ENCODE data around the gene ARMC6. TPM values are rescaled to one million over a fixed set of nuclear protein-coding genes. Genes with fewer than 3 reads are reported as not detected.

Gene ARMC6
- total RNA-seq, 4 donors from 2014 or later: 12.0 to 32.3 (median 15.6) TPM

DNA sequence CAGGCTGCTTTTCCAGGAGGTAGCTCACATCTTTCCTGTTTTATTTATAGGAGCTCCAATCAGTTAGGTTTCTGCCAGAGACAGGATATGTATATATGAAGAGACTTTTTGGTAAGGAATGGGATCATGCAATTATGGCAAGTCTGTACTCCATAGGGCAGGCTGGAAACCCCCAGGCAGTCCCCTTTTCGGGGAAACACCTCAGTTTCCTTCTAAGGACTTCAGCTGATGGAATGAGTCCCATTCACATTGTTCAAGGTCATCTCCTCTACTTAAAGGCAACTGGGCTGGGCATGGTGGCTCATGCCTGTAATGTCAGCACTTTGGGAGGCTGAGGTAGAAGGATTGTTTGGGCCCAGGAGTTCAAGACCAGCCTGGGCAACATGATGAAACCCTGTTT, 19.5 kb downstream of the ARMC6 start:
- Histone ChIP-seq H3K36me3 (no peaks in the 10 kb centered on the region), H3K4me3 (no peak overlapping the region), H3K9me3 (no peaks in the 10 kb centered on the region), H3K27ac (no peak overlapping the region), H3K4me1 (no peaks in the 10 kb centered on the region), H3K27me3 (no peaks in the 10 kb centered on the region)
- TF ChIP-seq POLR2A (IDR thresholded peaks at IDR 0.05): no peak
- TF ChIP-seq, protein P1, sequence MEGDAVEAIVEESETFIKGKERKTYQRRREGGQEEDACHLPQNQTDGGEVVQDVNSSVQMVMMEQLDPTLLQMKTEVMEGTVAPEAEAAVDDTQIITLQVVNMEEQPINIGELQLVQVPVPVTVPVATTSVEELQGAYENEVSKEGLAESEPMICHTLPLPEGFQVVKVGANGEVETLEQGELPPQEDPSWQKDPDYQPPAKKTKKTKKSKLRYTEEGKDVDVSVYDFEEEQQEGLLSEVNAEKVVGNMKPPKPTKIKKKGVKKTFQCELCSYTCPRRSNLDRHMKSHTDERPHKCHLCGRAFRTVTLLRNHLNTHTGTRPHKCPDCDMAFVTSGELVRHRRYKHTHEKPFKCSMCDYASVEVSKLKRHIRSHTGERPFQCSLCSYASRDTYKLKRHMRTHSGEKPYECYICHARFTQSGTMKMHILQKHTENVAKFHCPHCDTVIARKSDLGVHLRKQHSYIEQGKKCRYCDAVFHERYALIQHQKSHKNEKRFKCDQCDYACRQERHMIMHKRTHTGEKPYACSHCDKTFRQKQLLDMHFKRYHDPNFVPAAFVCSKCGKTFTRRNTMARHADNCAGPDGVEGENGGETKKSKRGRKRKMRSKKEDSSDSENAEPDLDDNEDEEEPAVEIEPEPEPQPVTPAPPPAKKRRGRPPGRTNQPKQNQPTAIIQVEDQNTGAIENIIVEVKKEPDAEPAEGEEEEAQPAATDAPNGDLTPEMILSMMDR (IDR thresholded peaks at IDR 0.05): no peak
- intact Hi-C loops (cut with DNase I; ENCODE audit: low total_unique reads): no loop called here
- DNase-seq: no peak

DNA sequence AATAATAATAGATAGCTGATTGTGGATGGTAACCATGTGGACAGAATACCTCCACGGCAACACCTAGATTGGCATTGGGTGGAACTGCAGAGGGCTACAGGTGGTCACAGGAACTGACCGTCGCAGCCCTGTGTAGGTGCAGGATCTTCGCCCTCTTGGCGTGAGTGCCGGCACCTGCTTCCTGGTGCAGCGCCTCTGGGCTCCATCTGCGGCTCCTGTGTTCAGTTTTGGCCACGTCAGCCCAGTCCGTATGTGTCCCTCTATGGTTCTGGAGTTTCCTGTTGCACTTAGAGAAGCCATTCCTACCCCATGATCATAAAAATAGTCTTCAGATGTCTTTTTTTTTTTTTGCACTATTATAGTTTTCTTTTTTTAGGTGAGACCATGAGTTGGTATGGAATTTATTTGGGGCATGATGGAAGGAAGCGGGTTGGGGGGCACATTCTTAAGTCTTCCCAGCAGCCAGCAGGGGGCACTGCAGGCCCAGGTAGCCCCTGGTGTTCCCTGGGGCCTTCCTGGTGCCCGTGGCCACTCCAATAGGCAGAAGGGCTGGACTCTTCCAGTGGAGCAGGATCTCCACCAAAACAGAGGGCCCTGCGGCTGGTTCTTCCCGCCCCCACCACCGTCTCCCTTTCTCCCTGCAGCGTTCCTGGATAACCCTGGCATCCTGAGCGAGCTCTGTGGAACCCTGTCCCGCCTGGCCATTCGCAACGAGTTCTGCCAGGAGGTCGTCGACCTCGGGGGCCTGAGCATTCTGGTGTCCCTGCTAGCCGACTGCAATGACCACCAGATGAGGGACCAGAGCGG, 20.3 kb downstream of the ARMC6 start:
- H3K27ac ChIP-seq: no peak overlapping the region
- TF ChIP-seq POLR2A (IDR thresholded peaks at IDR 0.05): no peak
- TF ChIP-seq, protein P1 (IDR thresholded peaks at IDR 0.05): peak; percentile 63 to 74 (median 66)
- intact Hi-C loops (cut with DNase I; ENCODE audit: low total_unique reads): no loop called here
- no peaks in the 10 kb centered on the region for H3K9me3 ChIP-seq
- H3K4me1 ChIP-seq: no peaks in the 10 kb centered on the region
- H3K27me3 ChIP-seq: no peaks in the 10 kb centered on the region
- H3K4me3 ChIP-seq: no peak overlapping the region
- peak; percentile 61 to 62 for DNase-seq
- no peaks in the 10 kb centered on the region for H3K36me3 ChIP-seq

DNA sequence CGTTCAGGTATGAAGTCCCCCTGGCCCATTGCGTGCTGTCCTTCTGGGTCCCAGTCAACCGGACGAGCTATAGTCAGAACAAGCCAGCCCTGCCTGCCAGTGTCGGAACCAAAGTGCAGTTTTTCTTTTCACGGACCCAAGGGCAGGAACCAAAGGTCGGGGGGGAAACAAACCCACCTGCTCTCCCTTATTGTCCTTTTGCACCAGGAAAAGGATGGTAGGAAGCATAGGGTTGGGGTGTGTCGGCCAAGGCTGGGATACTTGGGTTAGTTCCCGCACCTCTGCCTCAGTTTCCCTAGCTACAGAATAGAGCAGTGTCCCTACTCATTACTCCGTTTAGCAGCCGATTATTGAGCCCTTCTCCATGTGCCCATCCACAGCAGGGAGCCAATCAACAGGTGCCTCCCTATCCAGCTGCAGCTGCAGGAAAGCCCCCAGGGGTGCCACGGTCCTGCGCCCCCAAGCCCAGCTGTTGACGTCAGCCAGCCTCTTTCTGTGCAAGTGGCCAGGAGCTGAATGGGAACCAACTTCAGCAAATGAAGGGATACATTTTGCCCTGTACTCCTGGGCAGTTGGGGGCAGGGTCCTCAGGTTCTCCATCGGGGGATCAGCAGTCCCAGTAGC, 21.0 kb downstream of the ARMC6 start:
- Histone ChIP-seq H3K36me3 (no peaks in the 10 kb centered on the region), H3K4me3 (no peak overlapping the region), H3K27ac (no peak overlapping the region), H3K9me3 (no peaks in the 10 kb centered on the region), H3K4me1 (no peaks in the 10 kb centered on the region), H3K27me3 (no peaks in the 10 kb centered on the region)
- DNase-seq: no peak
- no peak for TF ChIP-seq POLR2A (IDR thresholded peaks at IDR 0.05)
- TF ChIP-seq, protein P1 (IDR thresholded peaks at IDR 0.05): no peak
- intact Hi-C loops (cut with DNase I; ENCODE audit: low total_unique reads): no loop called here

DNA sequence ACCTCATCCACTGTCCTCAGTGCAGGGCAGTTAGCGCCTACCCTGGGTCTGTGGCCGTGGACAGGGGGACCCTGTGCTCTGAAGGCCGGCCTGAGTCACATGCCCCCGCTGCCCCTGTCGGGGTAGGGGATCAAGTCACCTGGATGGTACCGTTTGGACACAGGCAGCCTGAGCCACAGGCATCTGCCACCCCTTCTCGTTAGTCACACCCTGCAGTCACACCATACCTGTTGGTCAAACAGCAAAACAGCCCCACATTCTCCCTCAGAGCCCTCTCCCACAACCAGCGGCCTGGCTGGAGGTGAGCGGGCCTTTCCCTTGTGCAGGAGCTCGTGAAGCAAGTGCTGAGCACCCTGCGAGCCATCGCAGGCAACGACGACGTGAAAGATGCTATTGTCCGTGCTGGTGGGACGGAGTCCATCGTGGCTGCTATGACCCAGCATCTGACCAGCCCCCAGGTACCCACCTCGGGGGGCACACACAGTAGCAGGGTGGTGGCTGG, 21.6 kb downstream of the ARMC6 start:
- no peak for TF ChIP-seq POLR2A (IDR thresholded peaks at IDR 0.05)
- TF ChIP-seq, protein P1 (IDR thresholded peaks at IDR 0.05): no peak
- no peaks in the 10 kb centered on the region for H3K9me3 ChIP-seq
- no peak overlapping the region for H3K27ac ChIP-seq
- no peak for DNase-seq
- H3K4me1 ChIP-seq: no peaks in the 10 kb centered on the region
- intact Hi-C loops (cut with DNase I; ENCODE audit: low total_unique reads): no loop called here
- no peaks in the 10 kb centered on the region for H3K27me3 ChIP-seq
- no peaks in the 10 kb centered on the region for H3K36me3 ChIP-seq
- no peak overlapping the region for H3K4me3 ChIP-seq

DNA sequence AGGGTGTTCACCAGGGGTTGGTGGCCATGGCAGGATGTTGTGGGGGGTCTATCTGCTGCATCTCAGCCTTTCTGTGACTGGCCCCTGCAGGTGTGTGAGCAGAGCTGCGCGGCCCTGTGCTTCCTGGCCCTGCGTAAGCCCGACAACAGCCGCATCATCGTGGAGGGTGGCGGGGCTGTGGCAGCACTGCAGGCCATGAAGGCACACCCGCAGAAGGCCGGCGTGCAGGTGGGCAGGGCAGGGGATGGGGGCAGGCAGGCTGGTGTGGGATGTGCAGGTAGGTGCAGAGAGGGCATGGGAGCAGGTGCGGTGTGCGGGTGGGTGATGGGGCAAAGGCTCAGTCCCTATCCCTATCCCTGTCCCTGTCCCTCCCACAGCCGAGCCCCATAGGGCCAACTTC, 22.3 kb downstream of the ARMC6 start:
- Histone ChIP-seq H3K36me3 (no peaks in the 10 kb centered on the region), H3K27me3 (no peaks in the 10 kb centered on the region), H3K4me1 (no peaks in the 10 kb centered on the region), H3K4me3 (no peak overlapping the region), H3K9me3 (no peaks in the 10 kb centered on the region), H3K27ac (no peak overlapping the region)
- intact Hi-C loops (cut with DNase I; ENCODE audit: low total_unique reads): no loop called here
- DNase-seq: no peak
- TF ChIP-seq, protein P1 (IDR thresholded peaks at IDR 0.05): no peak
- TF ChIP-seq POLR2A (IDR thresholded peaks at IDR 0.05): no peak

All from uterus (tissue), 4 donors.